Esophagus muscularis mucosa (tissue), 4 donors: ENCODE measurements around the gene ANXA10. TPM values are rescaled to one million over a fixed set of nuclear protein-coding genes. Genes with fewer than 3 reads are reported as not detected.

Source experiments
- DNase-seq: peaks from one replicate; pipeline ENCODE4 v3.0.0-alpha.2; 2017; ENCODE audit errors: extremely low spot score
- H3K27ac ChIP-seq, 4 donors: fragments of 200-600 bp; sonication (generic); replicated peaks in 1 of 4; 1 replicate in 3 of 4; 2 replicates in 1 of 4; pipeline ENCODE4 v1.5.1; 2016 to 2019; ENCODE audit warnings: mild to moderate bottlenecking in 1 of 4
- H3K27me3 ChIP-seq, 4 donors: fragments of 200-600 bp; sonication (generic); one replicate each; pipeline versions ENCODE4 v1.5.1 to v1.6.0; 2016 to 2019
- H3K36me3 ChIP-seq, 4 donors: fragments of 200-600 bp; sonication (generic); one replicate each; pipeline ENCODE4 v1.5.1; 2016 to 2019
- H3K4me1 ChIP-seq, 4 donors: fragments of 200-600 bp; sonication (generic); one replicate each; pipeline ENCODE4 v1.5.1; 2016 to 2019
- H3K4me3 ChIP-seq, 4 donors: fragments of 200-600 bp; sonication (generic); 1 replicate in 2 of 4; 2 replicates in 2 of 4; pipeline ENCODE4 v1.5.1; 2016 to 2019; ENCODE audit warnings: mild to moderate bottlenecking in 4 of 4, moderate library complexity in 1 of 4
- H3K9me3 ChIP-seq, 4 donors: fragments of 200-600 bp; sonication (generic); 1 replicate in 3 of 4; 2 replicates in 1 of 4; pipeline ENCODE4 v1.5.1; 2016 to 2019
- EP300 ChIP-seq: sonication (generic); formaldehyde crosslinking; IDR thresholded peaks from one replicate; pipeline ENCODE4 v1.6.1; 2017; ENCODE audit warnings: antibody characterized with exemption
- POLR2A ChIP-seq: fragments of 450-650 bp; IDR thresholded peaks from one replicate; pipeline ENCODE4 v1.6.1; 2017; ENCODE audit warnings: antibody characterized with exemption, moderate library complexity, mild to moderate bottlenecking, low read depth
- POLR2AphosphoS5 ChIP-seq, 2 donors: sonication (generic); formaldehyde crosslinking; IDR thresholded peaks; one replicate each; pipeline ENCODE4 v1.6.1; 2017; ENCODE audit warnings: antibody characterized with exemption in 2 of 2
- WGBS: methylation state at CpG from one replicate; pipeline ENCODE4 v1.1.5; 2018; 5-methylcytosine and 5-hydroxymethylcytosine counted together
- intact Hi-C: fragments of 100-400 bp; cut with DNase I; formaldehyde crosslinking; loops from one replicate; pipeline ENCODE4 v1.15.1; 2023
- total RNA-seq, 4 donors: library from RNA; depleted of rRNA; stranded (reverse); fragments of >200 nt; gene quantifications; one replicate each; pipeline versions ENCODE4 v1.1.0 to v1.2.1, GENCODE V29; 2016
- TF ChIP-seq, protein P1 (sequence below), 3 experiments: fragments of 200-600 bp in 2 of 3; fragments of 450-650 bp in 1 of 3; sonication (generic) in 2 of 3; IDR thresholded peaks; one replicate each; pipeline ENCODE4 v1.5.1; 2017 to 2019; ENCODE audit warnings: antibody characterized with exemption in 3 of 3, mild to moderate bottlenecking in 2 of 3, moderate library complexity in 1 of 3

ANXA10 gene
- total RNA-seq, 4 donors from 2014 or later, result 4.6 TPM; not detected in 3

GRCh38 chr4:168120811-168121210 is 28.5 kb downstream of the ANXA10 start:
- DNase-seq, result no peak
- Histone ChIP-seq H3K36me3 (no peaks in the 10 kb centered on the region), H3K27me3 (no peaks in the 10 kb centered on the region), H3K4me1 (no peaks in the 10 kb centered on the region), H3K27ac (no peak overlapping the region), H3K9me3 (no peaks in the 10 kb centered on the region), H3K4me3 (no peak overlapping the region)
- intact Hi-C loops, result no loop called here
- TF ChIP-seq POLR2AphosphoS5 (IDR thresholded peaks at IDR 0.05), result no peak
- no peak for TF ChIP-seq POLR2A
- no peak for TF ChIP-seq EP300
- TF ChIP-seq, protein P1, sequence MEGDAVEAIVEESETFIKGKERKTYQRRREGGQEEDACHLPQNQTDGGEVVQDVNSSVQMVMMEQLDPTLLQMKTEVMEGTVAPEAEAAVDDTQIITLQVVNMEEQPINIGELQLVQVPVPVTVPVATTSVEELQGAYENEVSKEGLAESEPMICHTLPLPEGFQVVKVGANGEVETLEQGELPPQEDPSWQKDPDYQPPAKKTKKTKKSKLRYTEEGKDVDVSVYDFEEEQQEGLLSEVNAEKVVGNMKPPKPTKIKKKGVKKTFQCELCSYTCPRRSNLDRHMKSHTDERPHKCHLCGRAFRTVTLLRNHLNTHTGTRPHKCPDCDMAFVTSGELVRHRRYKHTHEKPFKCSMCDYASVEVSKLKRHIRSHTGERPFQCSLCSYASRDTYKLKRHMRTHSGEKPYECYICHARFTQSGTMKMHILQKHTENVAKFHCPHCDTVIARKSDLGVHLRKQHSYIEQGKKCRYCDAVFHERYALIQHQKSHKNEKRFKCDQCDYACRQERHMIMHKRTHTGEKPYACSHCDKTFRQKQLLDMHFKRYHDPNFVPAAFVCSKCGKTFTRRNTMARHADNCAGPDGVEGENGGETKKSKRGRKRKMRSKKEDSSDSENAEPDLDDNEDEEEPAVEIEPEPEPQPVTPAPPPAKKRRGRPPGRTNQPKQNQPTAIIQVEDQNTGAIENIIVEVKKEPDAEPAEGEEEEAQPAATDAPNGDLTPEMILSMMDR (IDR thresholded peaks at IDR 0.05), result no peak
- WGBS, result 68% methylated on average over 1 of the region's 1 CpG

- Histone ChIP-seq H3K36me3 (no peaks in the 10 kb centered on the region), H3K27me3 (no peaks in the 10 kb centered on the region), H3K9me3 (no peaks in the 10 kb centered on the region), H3K27ac (no peak overlapping the region), H3K4me3 (no peak overlapping the region), H3K4me1 (no peaks in the 10 kb centered on the region)
- no peak for DNase-seq
- intact Hi-C loops, result no loop called here
- TF ChIP-seq, protein P1 (IDR thresholded peaks at IDR 0.05), result no peak
- no peak for TF ChIP-seq POLR2A
- TF ChIP-seq EP300, result no peak
- TF ChIP-seq POLR2AphosphoS5 (IDR thresholded peaks at IDR 0.05), result no peak
- 84% methylated on average over 5 of the region's 5 CpGs for WGBS
Measured at GRCh38 chr4:168124008-168124641, 31.8 kb downstream of the ANXA10 start.

DNA sequence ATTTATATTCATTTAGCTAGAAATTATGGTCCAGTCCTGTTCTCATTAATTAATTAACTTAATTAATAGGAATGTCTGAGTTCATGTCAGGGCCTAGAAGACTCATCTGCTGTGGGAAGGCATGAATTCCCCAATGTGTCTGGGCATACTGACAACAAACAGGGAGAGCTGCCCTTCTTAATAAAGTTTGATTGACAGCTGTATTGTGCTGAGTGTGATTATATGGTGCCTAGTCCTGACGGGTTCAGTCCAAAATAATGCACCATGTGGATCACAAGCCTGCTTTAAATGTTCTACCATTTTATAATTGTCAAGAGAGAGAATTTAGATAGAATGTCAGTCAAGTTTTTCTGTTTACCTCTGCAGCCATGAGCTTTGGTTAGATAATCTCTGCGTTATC is 34.6 kb downstream of the ANXA10 start:
- TF ChIP-seq POLR2A (no peak), EP300 (no peak), POLR2AphosphoS5 (IDR thresholded peaks at IDR 0.05) (no peak)
- TF ChIP-seq, protein P1 (IDR thresholded peaks at IDR 0.05), result no peak
- H3K9me3 ChIP-seq, result no peaks in the 10 kb centered on the region
- H3K4me3 ChIP-seq, result no peak overlapping the region
- no peaks in the 10 kb centered on the region for H3K4me1 ChIP-seq
- H3K36me3 ChIP-seq, result no peaks in the 10 kb centered on the region
- H3K27me3 ChIP-seq, result no peaks in the 10 kb centered on the region
- 75% methylated on average over 2 of the region's 2 CpGs for WGBS
- DNase-seq, result no peak
- intact Hi-C loops, result no loop called here
- no peak overlapping the region for H3K27ac ChIP-seq

GRCh38 chr4:168128601-168129000 is 36.3 kb downstream of the ANXA10 start:
- TF ChIP-seq POLR2AphosphoS5 (IDR thresholded peaks at IDR 0.05) (no peak), EP300 (no peak), POLR2A (no peak)
- TF ChIP-seq, protein P1 (IDR thresholded peaks at IDR 0.05), result no peak
- Histone ChIP-seq H3K27me3 (no peaks in the 10 kb centered on the region), H3K27ac (no peak overlapping the region), H3K4me1 (no peaks in the 10 kb centered on the region), H3K9me3 (no peaks in the 10 kb centered on the region), H3K36me3 (no peaks in the 10 kb centered on the region), H3K4me3 (no peak overlapping the region)
- no peak for DNase-seq
- intact Hi-C loops, result no loop called here
